Measurements from ENCODE around the gene DNAH8.
"Not testable (repeated sequence)": the region's sequence is repeated elsewhere in the genome, so short reads cannot be mapped to it uniquely, and the experiment has no call there.

DNAH8 gene

GRCh38 chr6:38871741-38872568, 156.8 kb downstream of the DNAH8 start:
- H3K36me3 ChIP-seq (ENCODE audit: control insufficient read depth in 1 of 2, insufficient read depth in 2 of 2, low read length in 2 of 2): no peaks in the 10 kb centered on the region
- H3K4me3 ChIP-seq (ENCODE audit: low read depth in 1 of 2, low read length in 2 of 2): no peak overlapping the region
- no peak overlapping the region for H3K27ac ChIP-seq (ENCODE audit: low read depth, low read length)
- H3K4me1 ChIP-seq (ENCODE audit: control insufficient read depth in 1 of 2, insufficient read depth in 2 of 2, low read length in 2 of 2): no peaks in the 10 kb centered on the region
- no peaks in the 10 kb centered on the region for H3K27me3 ChIP-seq (ENCODE audit: control insufficient read depth in 1 of 2, insufficient read depth in 2 of 2, low read length in 2 of 2)
- H3K9me3 ChIP-seq (ENCODE audit: control insufficient read depth in 1 of 2, low read length in 2 of 2): no peaks in the 10 kb centered on the region
- H3K9ac ChIP-seq (ENCODE audit: low read depth in 1 of 2, low read length in 2 of 2): no peak overlapping the region

GRCh38 chr6:38873001-38873400, 157.9 kb downstream of the DNAH8 start:
- Histone ChIP-seq H3K4me3 (ENCODE audit: low read depth in 1 of 2, low read length in 2 of 2) (no peak overlapping the region), H3K36me3 (ENCODE audit: control insufficient read depth in 1 of 2, insufficient read depth in 2 of 2, low read length in 2 of 2) (no peaks in the 10 kb centered on the region), H3K9ac (ENCODE audit: low read depth in 1 of 2, low read length in 2 of 2) (no peak overlapping the region), H3K9me3 (ENCODE audit: control insufficient read depth in 1 of 2, low read length in 2 of 2) (no peaks in the 10 kb centered on the region), H3K27ac (ENCODE audit: low read depth, low read length) (no peak overlapping the region), H3K4me1 (ENCODE audit: control insufficient read depth in 1 of 2, insufficient read depth in 2 of 2, low read length in 2 of 2) (no peaks in the 10 kb centered on the region), H3K27me3 (ENCODE audit: control insufficient read depth in 1 of 2, insufficient read depth in 2 of 2, low read length in 2 of 2) (no peaks in the 10 kb centered on the region)

GRCh38 chr6:38873816-38874215, 158.7 kb downstream of the DNAH8 start:
- H3K4me3 ChIP-seq (ENCODE audit: low read depth in 1 of 2, low read length in 2 of 2); H3K36me3 ChIP-seq (ENCODE audit: control insufficient read depth in 1 of 2, insufficient read depth in 2 of 2, low read length in 2 of 2); H3K4me1 ChIP-seq (ENCODE audit: control insufficient read depth in 1 of 2, insufficient read depth in 2 of 2, low read length in 2 of 2); H3K9me3 ChIP-seq (ENCODE audit: control insufficient read depth in 1 of 2, low read length in 2 of 2); H3K27me3 ChIP-seq (ENCODE audit: control insufficient read depth in 1 of 2, insufficient read depth in 2 of 2, low read length in 2 of 2); H3K9ac ChIP-seq (ENCODE audit: low read depth in 1 of 2, low read length in 2 of 2); H3K27ac ChIP-seq (ENCODE audit: low read depth, low read length): not testable (repeated sequence)

DNA sequence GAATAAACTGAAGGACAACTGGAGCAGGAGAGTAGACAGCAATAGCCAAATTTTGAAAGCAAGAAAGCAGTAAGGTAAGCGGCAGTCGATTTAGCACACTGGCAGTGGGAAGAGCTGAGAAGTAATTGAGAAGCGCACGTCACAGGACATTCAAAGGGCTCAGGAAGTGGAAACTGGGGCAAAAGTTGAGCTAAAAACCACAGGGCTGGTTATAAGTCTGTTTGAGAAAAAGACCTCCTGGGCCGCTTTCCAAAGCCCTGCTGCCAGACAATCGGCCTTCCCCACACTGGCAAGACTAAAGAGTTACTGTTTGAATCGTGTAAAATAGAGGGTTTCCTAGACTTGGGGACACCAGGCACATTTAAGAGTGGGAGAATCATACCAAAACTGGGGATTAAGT, 161.4 kb downstream of the DNAH8 start:
- Histone ChIP-seq H3K4me3 (ENCODE audit: low read depth in 1 of 2, low read length in 2 of 2) (no peak overlapping the region), H3K4me1 (ENCODE audit: control insufficient read depth in 1 of 2, insufficient read depth in 2 of 2, low read length in 2 of 2) (no peaks in the 10 kb centered on the region), H3K27me3 (ENCODE audit: control insufficient read depth in 1 of 2, insufficient read depth in 2 of 2, low read length in 2 of 2) (no peaks in the 10 kb centered on the region), H3K9me3 (ENCODE audit: control insufficient read depth in 1 of 2, low read length in 2 of 2) (no peaks in the 10 kb centered on the region), H3K27ac (ENCODE audit: low read depth, low read length) (no peak overlapping the region), H3K36me3 (ENCODE audit: control insufficient read depth in 1 of 2, insufficient read depth in 2 of 2, low read length in 2 of 2) (no peaks in the 10 kb centered on the region), H3K9ac (ENCODE audit: low read depth in 1 of 2, low read length in 2 of 2) (no peak overlapping the region)

DNA sequence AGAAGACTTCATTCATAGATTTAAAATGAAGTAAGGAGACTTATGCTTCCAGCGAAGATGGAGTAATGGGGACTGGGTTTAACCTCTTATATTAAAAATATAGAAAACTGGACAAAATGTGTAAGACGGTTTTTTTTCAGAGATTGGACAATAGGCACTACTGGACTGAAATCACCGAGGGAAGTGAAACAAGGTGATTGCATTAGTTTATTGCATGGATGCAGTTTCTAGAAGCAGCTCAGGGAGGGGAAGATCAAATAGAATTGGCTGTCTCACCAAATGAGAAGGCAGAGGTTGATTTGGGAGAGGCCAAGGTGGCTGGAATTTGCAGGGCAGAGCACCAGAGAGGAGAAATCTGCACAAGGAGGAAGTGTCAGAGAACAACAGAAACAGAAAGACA, 162.6 kb downstream of the DNAH8 start:
- Histone ChIP-seq H3K27ac (ENCODE audit: low read depth, low read length) (no peak overlapping the region), H3K36me3 (ENCODE audit: control insufficient read depth in 1 of 2, insufficient read depth in 2 of 2, low read length in 2 of 2) (no peaks in the 10 kb centered on the region), H3K9me3 (ENCODE audit: control insufficient read depth in 1 of 2, low read length in 2 of 2) (no peaks in the 10 kb centered on the region), H3K27me3 (ENCODE audit: control insufficient read depth in 1 of 2, insufficient read depth in 2 of 2, low read length in 2 of 2) (no peaks in the 10 kb centered on the region), H3K4me3 (ENCODE audit: low read depth in 1 of 2, low read length in 2 of 2) (no peak overlapping the region), H3K4me1 (ENCODE audit: control insufficient read depth in 1 of 2, insufficient read depth in 2 of 2, low read length in 2 of 2) (no peaks in the 10 kb centered on the region), H3K9ac (ENCODE audit: low read depth in 1 of 2, low read length in 2 of 2) (no peak overlapping the region)

- no peak overlapping the region for H3K27ac ChIP-seq (ENCODE audit: low read depth, low read length)
- H3K36me3 ChIP-seq (ENCODE audit: control insufficient read depth in 1 of 2, insufficient read depth in 2 of 2, low read length in 2 of 2): no peaks in the 10 kb centered on the region
- no peaks in the 10 kb centered on the region for H3K4me1 ChIP-seq (ENCODE audit: control insufficient read depth in 1 of 2, insufficient read depth in 2 of 2, low read length in 2 of 2)
- no peak overlapping the region for H3K9ac ChIP-seq (ENCODE audit: low read depth in 1 of 2, low read length in 2 of 2)
- H3K4me3 ChIP-seq (ENCODE audit: low read depth in 1 of 2, low read length in 2 of 2): no peak overlapping the region
- H3K9me3 ChIP-seq (ENCODE audit: control insufficient read depth in 1 of 2, low read length in 2 of 2): no peaks in the 10 kb centered on the region
- H3K27me3 ChIP-seq (ENCODE audit: control insufficient read depth in 1 of 2, insufficient read depth in 2 of 2, low read length in 2 of 2): no peaks in the 10 kb centered on the region
These were observed 167.0 kb downstream of the DNAH8 start for GRCh38 chr6:38882157-38882556.

DNA sequence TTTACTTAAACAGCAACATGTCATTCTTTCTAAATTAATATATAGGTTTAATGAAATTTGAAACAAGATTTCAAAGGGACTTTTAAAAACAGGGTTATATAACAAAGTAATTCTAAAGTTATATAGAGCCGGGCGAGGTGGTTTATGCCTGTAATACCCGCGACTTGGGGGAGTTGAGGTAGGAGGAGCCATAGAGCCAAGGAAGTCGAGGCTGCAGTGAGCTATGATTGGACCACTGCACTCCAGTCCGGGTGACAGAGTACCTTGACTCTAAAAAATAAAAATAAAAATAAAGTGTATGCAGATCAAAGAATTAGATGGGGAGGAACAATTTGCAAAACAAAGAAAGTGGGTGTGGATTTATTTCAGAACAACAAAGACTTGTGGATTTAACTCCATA, 182.4 kb downstream of the DNAH8 start:
- peaks cover 0 to 4% of the 10 kb centered on the region in 2 donors for H3K4me1 ChIP-seq (ENCODE audit: control insufficient read depth in 1 of 2, insufficient read depth in 2 of 2, low read length in 2 of 2)
- H3K9me3 ChIP-seq (ENCODE audit: control insufficient read depth in 1 of 2, low read length in 2 of 2): no peaks in the 10 kb centered on the region
- H3K27me3 ChIP-seq (ENCODE audit: control insufficient read depth in 1 of 2, insufficient read depth in 2 of 2, low read length in 2 of 2): no peaks in the 10 kb centered on the region
- H3K4me3 ChIP-seq (ENCODE audit: low read depth in 1 of 2, low read length in 2 of 2): no peak overlapping the region
- no peaks in the 10 kb centered on the region for H3K36me3 ChIP-seq (ENCODE audit: control insufficient read depth in 1 of 2, insufficient read depth in 2 of 2, low read length in 2 of 2)
- H3K9ac ChIP-seq (ENCODE audit: low read depth in 1 of 2, low read length in 2 of 2): no peak overlapping the region
- H3K27ac ChIP-seq (ENCODE audit: low read depth, low read length): no peak overlapping the region

DNA sequence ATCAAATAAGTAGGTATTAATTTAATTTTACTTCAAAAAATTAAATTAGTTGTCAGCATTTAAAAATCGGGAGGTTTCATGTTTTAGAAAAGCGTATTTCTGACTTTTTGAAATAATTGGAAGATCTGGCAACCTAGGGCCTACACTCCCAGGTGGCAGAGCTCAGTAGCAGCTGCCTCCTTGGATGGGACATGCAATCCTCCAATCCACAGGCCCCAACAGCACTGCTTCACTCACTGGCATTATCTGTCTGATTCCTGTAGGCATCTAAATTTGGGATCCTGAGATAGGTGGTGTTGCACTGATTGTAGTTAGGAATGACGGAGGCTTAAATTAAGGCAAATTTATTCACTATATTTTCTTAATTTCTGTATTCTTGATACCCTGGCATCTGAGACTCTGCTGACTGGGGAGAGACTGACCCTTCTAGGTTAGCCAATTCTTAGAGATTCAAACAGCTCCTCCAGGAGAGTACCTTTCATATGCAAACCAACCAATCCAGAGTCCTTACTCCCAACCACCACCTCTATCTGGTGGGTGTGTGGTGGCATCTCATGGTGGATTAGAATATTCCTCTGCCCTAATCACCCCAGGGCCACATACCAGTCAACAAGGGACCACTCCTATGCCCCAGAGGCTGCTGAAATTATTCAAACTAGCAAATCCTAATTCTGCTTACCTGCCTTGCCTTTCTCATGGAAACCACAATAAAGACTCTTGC, 186.9 kb downstream of the DNAH8 start:
- Histone ChIP-seq H3K9me3 (ENCODE audit: control insufficient read depth in 1 of 2, low read length in 2 of 2) (no peaks in the 10 kb centered on the region), H3K36me3 (ENCODE audit: control insufficient read depth in 1 of 2, insufficient read depth in 2 of 2, low read length in 2 of 2) (no peaks in the 10 kb centered on the region), H3K4me1 (ENCODE audit: control insufficient read depth in 1 of 2, insufficient read depth in 2 of 2, low read length in 2 of 2) (no peaks in the 10 kb centered on the region), H3K27me3 (ENCODE audit: control insufficient read depth in 1 of 2, insufficient read depth in 2 of 2, low read length in 2 of 2) (no peaks in the 10 kb centered on the region), H3K4me3 (ENCODE audit: low read depth in 1 of 2, low read length in 2 of 2) (no peak overlapping the region), H3K9ac (ENCODE audit: low read depth in 1 of 2, low read length in 2 of 2) (no peak overlapping the region), H3K27ac (ENCODE audit: low read depth, low read length) (no peak overlapping the region)

DNA sequence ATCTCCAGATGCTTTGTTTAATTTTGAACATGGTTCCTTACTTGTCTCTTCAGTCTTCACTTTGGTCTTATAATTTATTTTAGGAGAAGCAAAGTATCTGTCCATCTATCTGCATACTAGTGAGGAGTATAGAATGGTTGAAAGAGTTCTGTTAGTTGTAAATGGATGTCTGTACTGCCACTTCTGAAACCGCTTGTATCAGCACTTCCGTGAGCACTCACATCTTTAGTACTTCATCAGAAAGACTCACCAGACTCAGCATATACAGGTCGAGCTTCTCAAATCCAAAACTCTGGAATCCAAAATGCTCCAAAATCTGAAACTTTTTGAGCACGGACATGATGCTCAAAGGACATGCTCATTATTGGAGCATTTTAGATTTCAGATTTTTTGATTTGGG, 191.5 kb downstream of the DNAH8 start:
- Histone ChIP-seq H3K27me3 (ENCODE audit: control insufficient read depth in 1 of 2, insufficient read depth in 2 of 2, low read length in 2 of 2) (no peaks in the 10 kb centered on the region), H3K4me3 (ENCODE audit: low read depth in 1 of 2, low read length in 2 of 2) (no peak overlapping the region), H3K9me3 (ENCODE audit: control insufficient read depth in 1 of 2, low read length in 2 of 2) (no peaks in the 10 kb centered on the region), H3K4me1 (ENCODE audit: control insufficient read depth in 1 of 2, insufficient read depth in 2 of 2, low read length in 2 of 2) (peaks cover 0 to 9% of the 10 kb centered on the region in 2 donors), H3K9ac (ENCODE audit: low read depth in 1 of 2, low read length in 2 of 2) (no peak overlapping the region), H3K27ac (ENCODE audit: low read depth, low read length) (no peak overlapping the region), H3K36me3 (ENCODE audit: control insufficient read depth in 1 of 2, insufficient read depth in 2 of 2, low read length in 2 of 2) (no peaks in the 10 kb centered on the region)

- Histone ChIP-seq H3K27me3 (ENCODE audit: control insufficient read depth in 1 of 2, insufficient read depth in 2 of 2, low read length in 2 of 2) (no peaks in the 10 kb centered on the region), H3K4me3 (ENCODE audit: low read depth in 1 of 2, low read length in 2 of 2) (no peak overlapping the region), H3K27ac (ENCODE audit: low read depth, low read length) (no peak overlapping the region), H3K36me3 (ENCODE audit: control insufficient read depth in 1 of 2, insufficient read depth in 2 of 2, low read length in 2 of 2) (no peaks in the 10 kb centered on the region), H3K4me1 (ENCODE audit: control insufficient read depth in 1 of 2, insufficient read depth in 2 of 2, low read length in 2 of 2) (peaks cover 0 to 9% of the 10 kb centered on the region in 2 donors), H3K9ac (ENCODE audit: low read depth in 1 of 2, low read length in 2 of 2) (no peak overlapping the region), H3K9me3 (ENCODE audit: control insufficient read depth in 1 of 2, low read length in 2 of 2) (no peaks in the 10 kb centered on the region)
These were observed 192.2 kb downstream of the DNAH8 start for GRCh38 chr6:38907264-38907663.

Measured in duodenal mucosa (tissue), 2 donors.